HG03097 (cell line): Measurements from ENCODE around the gene TFCP2.
A peak's percentile ranks its signal among the peaks of the same experiment; 100 is the strongest.
"Not testable (repeated sequence)": the region's sequence is repeated elsewhere in the genome, so short reads cannot be mapped to it uniquely, and the experiment has no call there.

Source experiments
- ATAC-seq: cut with Tn5 transposase; IDR thresholded peaks from one replicate; pipeline ENCODE4 v1.9.1; 2021; ENCODE audit not compliant: unreplicated experiment, low FRiP score

The TFCP2 gene, protein sequence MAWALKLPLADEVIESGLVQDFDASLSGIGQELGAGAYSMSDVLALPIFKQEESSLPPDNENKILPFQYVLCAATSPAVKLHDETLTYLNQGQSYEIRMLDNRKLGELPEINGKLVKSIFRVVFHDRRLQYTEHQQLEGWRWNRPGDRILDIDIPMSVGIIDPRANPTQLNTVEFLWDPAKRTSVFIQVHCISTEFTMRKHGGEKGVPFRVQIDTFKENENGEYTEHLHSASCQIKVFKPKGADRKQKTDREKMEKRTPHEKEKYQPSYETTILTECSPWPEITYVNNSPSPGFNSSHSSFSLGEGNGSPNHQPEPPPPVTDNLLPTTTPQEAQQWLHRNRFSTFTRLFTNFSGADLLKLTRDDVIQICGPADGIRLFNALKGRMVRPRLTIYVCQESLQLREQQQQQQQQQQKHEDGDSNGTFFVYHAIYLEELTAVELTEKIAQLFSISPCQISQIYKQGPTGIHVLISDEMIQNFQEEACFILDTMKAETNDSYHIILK

DNA sequence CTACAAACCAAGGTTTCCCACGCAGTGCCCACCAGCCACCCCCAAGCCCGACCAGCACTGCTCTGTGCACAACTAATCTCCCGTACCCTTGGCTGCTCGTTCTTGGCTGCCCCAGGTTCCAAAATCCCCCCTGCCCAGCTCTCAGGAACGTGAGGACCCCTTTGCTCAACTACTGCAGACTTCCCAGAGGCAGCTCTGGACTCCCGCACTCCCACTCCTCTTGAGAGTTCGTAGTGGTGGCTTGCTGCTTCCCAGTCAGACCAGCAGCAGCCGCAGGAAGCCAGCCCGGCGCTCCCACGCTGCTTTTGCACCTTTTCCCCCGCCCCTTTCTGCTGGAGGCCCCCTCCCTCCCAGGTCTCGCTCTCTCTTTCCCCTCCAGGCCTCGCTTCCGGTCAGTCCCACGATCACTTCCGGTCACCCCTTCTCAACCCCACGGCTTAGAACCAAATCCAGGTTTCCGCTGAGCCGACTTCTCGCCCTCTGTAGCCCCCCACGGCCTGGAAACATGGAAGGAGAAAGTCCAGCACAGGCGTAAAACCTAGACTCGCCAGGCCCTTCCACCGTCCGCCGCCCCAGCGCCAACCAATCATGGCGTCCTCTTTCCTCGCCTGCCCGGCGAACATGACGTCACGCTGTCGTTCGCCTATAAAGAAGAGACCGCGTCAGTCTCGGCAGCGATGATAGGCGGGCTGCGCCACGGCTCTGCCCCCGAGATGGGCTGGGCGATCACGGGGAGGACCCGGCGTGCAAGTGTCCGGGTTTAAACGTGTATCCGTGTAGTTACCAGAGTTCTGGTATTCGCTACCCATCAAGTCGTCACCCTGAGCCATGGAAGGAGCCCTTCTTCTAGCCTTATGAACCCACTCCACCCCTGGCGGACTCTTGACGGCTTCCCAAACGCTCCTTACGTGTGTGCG is at the start of gene TFCP2:
Gene TFCP2, minus strand, starts transcription at position 621 of the 917 bp plus-strand sequence. CDS start 713 bp downstream, outside the sequence.
- ATAC-seq: peak; percentile 88

DNA sequence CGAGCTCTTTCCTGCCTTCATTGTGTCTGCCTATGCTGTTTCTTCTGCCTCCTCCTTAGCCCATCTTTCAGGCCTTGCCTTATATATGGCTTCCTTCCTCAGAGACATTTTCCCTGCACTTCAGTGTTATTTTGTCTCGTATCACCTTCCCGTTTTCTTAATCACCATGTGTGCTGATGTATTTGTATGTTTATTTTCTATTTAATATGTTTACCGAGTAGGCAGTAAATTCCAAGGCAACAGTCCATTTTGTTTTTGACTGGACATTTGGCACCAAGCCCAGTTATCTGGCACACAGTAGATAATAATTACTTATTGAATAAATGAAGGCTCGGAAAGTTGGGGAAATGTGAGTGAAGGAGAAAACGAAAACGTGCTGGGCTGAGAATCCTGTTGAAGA is 49.5 kb upstream of the TFCP2 start:
- no peak for ATAC-seq

DNA sequence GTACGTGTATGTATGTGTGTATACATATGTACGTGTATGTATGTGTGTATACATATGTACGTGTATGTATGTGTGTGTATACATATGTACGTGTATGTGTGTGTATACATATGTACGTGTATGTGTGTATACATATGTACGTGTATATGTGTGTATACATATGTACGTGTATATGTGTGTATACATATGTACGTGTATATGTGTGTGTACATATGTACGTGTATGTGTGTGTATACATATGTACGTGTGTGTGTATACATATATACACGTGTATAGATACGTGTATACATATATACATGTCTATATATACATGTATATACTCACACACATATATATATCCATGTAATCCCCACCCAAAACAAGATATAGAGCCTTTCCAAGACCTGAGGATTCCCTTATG is 46.9 kb upstream of the TFCP2 start:
- not testable (repeated sequence) for ATAC-seq

DNA sequence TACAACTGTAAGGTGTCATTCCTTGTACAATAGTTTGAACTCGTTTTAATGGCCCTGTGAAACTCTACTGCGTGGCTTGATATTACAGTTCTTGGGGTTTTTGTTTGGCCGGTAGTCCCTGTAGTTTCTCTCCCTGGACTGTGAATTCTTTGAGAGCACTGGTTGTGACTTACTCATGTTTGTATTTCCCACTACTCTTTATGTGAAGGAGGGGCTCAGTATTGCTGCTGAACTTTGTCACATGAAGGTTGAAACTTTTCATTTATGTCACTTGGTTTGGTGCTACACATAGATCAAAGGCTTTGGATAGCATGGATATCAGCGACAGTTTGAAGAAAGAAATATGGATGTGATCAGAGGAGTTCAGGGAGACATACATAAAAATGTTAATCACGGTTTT is 46.4 kb upstream of the TFCP2 start:
- ATAC-seq: no peak

DNA sequence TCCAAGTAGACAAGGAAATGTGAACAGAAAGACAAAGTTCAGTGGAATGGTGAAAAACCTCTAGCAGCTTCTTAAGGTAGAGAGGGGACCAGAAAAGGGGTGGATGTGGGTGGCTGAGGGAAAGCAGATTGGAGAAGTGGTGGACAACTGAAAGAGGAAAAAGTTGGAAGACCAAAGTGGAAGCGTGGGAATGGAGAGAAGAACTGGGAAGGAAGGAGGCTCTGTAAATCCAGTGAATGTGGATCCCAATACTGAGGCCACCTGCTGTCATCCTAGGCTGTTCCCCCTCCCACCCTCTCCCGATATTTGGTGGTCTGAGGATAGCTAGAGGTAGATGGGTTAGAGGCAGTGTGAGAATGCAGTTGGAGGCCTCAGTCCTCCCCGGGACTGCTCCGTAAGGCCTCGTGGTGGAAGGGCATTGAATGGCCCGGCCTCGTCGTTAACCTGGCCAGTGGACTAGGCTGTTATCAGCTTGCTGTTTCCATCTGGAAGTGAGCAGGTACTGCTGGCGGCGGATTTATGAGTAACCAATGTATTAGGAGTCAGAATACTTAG is 45.7 kb upstream of the TFCP2 start:
- no peak for ATAC-seq

DNA sequence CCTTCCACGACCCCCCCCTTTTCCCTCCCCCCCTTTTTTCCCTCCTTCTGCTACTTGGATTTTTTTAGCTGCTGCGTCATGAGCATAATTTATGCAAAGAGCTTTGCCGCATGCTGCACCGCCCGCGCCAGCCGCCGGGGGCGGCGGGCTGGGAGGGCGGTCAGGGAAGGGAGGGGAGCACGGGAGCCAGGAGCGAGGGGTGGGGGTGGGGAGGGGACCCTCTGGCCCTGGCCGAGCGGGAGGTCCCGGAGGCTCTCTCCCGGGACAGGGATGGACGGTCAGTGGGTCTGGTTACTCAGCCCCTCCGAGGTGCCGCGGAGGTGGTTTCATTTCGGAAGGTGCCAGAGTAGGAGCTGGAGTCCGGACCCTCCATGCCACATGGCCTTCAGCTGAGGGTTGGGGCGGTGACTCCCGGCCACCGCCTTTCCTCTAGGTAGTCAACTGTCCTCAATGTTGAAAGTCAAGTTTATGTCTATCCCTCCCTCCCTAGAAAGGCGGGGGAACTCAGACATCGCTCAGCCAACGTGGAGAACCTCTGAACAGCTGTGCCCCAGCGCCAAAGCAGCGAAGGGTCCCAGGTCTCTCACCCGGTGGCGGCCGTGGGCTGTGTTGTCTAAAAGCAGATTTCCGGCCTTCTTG is 45.2 kb upstream of the TFCP2 start, which contains the start of gene POU6F1:
Gene POU6F1, minus strand, starts transcription at position 95 of the 639 bp plus-strand sequence. CDS start 11,226 bp downstream, outside the sequence.
- ATAC-seq: peak; percentile 63

DNA sequence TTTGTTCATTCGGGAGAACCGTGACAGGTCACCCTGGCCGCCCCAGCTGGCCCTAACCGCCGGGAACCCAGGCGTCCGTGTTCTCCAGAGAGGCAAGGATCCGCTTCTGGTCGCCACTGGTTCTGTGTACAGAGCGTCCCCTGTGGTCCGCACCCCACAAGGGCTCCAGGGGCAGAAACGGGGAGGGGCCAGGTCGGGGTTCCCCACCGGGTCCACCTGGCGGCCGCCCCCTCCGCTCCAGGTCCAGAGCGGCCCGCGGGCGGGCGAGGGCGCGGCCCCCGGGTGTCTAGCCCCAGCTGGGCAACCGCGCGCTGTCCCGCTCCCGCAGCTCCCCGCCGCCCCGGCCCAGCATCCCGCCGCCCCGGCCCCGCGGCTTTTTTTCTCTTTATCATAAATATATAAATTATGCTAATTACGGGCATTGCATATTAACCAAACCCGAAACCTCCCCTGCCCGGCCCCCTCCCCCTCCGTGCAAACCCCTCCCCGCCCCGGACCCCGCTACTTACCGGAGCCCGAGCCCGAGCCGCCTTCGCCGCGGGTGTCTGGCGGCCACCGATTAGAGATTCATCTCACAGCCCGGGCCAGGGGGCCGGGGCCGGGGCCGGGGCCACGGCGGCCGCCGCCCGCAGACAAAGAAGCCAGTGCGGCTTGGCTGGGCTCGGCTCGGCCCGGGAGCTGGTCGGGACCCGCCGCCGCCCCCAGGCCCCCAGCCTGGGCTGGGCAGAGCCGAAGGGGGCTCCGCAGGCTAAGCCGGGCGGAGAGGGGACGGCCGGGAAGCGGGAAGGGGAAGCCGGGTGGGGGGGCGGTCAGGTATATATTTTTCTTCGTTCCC is 44.4 kb upstream of the TFCP2 start:
- ATAC-seq: no peak

DNA sequence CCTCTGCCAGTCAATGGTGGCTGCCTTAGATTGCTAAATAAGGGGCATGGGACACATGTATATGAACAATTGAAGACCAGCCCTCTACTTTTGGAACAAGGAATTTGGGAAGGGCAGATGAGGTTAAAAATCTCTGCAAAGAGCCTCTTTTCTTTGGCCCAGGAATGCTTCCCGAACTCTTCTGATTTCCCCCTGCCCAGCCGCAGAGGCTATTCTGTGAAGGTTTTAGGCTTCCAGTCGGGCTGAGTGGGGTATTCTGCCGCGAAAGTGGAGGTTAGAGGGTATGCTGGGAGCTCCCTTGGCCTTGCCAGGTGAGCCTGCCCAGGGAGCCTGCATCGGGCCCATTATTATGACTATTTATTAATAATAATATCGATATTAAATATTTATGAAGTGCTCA is 43.7 kb upstream of the TFCP2 start:
- no peak for ATAC-seq

DNA sequence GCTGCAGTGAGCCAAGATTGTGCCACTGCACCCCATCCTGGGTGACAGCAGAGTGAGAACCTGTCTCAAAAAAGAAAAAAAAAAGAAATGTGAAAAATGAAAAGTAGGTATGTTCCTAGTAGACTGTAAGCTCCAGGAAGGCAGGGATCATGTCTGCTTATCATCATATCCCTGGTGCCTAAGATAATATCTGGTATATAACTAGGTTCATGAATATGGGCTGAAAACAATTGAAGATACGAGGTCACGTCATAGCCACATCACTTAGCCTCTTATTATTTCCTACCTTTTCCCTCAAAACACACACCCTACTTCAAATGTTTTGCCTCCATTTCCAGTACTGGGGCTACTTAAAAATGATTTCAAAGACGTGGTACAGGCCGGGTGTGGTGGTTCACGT is 42.0 kb upstream of the TFCP2 start:
- ATAC-seq: no peak

DNA sequence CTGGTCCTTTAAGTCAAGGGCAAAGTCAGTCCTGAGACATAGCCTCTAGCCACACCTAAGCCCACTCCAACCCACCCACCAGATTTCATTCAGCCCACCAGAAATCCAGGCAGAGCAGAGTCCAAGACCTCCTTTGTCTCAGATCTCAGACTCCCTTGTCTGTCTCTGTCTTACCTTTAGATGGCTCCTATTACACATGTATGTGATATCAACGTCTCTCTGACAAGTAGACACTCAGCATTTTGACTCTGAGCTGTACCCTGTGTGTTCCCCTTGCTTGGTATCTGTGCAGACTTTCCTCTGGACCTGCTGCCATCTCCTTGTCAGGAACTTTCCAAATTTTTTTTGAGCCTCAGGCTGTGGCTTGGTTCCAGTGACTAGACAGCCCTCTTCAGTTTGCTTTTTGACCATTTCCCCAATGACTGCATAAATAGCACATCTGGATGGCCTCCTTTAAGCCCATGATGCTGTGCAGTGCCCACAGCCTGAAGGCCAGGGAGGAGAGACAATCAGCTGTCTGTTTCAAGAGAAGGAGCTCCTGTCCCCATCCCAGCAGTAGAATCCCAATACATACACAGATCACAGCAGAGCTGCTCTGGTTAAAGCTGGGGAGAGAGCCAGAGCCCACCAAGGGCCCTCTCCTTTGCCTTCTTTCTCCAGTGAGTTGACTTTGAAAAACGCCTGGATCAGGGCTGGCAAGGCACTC is 37.9 kb upstream of the TFCP2 start:
- no peak for ATAC-seq

DNA sequence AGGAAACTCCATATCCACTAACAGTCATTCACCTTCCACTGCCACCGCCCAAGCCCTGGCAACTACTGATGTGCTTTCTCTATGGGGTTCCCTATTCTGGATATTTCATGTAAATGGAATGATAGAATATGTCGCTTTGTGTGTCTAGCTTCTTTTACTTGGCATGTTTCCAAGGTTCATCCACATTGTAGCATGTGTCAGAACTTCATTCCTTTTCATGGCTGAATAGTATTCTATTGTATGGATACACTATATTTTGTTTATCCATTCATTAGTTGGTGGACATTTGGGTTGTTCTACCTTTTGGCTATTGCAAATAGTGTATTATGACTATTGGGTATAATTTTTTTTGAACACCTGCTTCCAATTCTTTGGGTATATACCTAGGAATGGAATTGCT is 36.3 kb upstream of the TFCP2 start:
- ATAC-seq: no peak

DNA sequence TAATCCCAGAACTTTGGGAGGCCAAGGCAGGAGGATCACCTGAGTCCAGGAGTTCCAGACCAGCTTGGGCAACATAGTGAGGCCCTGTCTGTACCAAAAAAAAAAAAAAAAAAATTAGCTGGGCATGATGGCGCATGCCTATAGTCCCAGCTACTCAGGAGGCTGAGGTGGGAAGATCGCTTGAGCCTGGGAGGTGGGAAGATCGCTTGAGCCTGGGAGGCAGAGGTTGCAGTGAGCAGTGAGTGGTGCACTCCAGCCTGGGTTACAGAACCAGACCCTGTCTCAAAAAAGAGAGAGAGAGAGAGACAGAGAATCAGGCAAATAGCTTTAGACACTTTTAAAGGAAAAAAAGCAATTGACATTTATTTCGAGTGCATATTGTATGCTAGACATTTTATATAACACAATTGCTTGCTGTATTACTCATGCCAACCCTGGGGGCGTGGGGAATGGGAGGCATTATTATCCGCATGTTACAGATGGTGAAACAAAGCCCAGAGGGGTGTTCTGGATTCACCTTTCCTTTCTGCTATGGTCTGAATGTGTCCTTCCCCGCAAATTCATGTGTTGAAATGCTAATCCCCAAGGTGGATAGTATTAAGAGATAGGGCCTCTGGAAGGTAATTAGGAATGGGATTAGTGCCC is 35.2 kb upstream of the TFCP2 start:
- ATAC-seq: no peak

DNA sequence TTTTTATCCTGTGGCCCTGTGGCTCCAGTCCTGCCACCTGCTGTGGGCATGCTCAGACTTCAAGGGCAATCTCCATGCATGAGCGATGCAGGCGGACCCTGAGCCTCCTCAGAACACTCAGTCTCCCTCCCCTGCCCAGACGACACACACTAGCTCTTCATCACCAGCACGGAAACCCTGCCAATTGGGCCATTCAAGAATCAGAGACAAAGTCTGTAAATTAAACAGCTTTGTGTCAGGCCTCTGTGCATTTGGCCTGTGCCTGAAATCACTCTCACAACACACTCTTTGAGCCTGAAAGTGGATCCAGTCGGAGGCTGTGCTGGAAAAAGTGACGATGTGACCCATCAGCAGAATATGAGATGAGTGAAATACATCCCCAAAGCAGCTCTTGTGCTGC is 32.4 kb upstream of the TFCP2 start:
- ATAC-seq: no peak

DNA sequence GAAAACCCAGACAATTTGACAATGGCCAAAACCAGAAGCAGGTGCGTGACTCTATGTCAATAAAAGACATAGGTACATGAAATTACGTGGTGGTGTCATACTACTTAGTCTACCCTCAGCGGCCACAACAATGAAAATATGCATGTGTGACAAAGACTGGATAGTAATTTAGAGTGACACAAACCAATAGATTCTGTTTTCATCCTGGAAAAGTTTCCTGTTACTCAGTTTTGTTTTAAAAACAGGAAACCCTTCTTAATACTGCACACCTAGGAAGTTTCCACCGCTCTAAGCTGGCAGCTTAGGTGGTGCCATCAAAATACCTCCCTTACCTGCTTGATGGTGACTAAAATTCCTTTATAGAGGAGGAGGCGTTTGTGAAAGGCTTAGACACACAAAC is 29.8 kb upstream of the TFCP2 start:
- ATAC-seq: no peak

DNA sequence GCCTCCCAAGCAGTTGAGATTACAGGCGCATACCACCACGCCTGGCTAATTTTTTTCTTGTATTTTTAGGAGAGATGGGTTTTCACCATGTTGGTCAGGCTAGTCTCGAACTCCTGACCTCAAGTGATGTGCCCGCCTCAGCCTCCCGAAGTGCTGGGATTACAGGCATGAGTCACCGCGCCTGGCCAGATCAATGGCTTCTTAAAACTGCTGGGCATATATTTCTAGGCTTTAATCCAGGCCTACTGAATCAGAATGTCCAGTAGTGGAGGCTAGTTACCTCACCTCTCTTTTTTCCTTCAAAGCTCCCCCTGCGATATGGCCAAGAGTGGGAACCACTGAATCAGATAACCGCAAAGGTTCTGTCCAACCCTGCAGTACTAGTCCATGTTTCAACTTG is 27.9 kb upstream of the TFCP2 start:
- ATAC-seq: no peak

DNA sequence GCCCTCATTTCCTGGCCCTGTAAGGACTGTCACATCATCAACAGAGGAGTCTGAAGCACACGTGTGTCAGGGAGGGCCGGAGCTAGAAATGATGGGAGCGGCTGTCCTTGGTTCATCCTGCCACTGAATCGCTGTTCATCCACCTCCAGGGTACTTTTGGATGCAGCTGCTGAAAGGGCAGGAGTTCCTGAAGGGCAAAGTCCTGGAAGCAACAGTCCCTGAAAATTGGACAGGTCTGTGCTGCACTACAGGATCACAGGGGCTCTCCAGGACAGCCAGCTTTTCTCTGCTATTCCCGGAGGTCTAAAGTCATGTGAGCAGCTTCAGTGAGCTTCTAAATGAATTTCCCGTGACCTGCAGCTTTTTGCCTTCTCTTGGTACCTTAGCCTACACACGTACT is 27.2 kb upstream of the TFCP2 start:
- ATAC-seq: no peak

DNA sequence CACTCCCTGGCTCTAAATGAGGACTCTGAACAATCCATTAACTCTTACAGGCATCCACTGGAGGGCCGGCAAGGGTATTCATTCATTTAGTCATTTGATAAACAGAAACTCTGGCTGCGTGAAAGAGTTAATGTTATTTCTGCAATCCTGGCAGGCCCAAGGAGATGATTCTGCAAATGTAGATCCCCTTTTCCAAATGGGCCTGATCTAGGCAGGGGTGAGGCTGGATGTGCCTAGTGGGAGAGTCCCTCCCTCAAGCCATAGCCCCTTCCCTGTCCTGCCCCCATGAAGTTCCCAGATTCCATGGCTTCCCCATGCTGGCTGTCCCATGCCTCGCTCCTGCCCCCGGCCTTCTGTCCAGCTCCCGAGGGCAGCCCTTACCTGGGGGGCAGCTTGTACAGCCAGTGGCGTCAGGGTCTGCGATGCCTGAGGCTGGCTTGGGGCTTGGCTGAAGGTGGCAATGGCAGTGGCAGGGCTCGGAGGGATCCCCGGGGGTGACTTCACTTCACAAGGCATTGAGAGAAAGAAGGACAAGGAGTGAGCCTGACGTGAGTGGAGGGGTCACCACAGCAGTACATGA is 26.5 kb upstream of the TFCP2 start:
- no peak for ATAC-seq
